ENCODE results near the gene COL8A2.
"Not testable (repeated sequence)": the region's sequence is repeated elsewhere in the genome, so short reads cannot be mapped to it uniquely, and the experiment has no call there.

The COL8A2 gene

DNA sequence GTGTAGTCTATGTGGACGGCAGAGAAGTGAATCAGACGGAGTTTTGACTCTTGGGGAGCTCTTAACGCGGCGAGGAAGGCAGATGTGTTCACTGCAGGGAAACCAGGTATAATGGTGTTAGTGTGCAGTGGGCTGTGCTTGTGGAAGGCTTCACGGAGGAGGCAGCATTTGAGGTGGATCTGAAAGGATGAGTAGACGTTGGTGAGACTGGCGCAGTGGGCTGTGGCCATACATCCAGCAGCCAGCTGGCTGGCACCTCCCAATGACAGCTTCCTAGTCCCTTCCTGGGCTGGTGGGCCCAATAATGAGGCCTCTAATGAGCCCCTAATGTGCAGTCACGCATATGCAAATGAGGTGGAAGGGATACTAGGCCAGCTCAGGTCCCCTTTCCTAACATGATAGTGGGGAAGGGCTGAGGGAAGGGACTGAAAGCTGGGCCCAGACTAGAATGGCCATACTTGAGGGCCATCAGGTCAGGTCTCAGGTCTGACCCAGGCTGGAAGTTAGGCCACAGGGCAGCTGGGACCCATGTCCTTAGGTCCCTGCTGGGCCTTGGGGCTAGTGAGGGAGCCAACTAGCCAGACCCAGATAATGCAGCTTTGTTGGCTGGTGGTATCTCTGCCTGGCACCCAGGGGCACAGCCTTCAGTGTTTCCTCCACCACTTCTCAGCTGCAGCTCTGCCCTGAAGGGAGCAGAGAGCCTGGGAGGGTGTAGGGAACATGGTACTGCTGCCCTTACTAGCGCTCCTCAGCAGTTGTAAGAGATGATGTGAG is 34.8 kb upstream of the COL8A2 start:
- Histone ChIP-seq H3K27ac (peak overlapping the region; percentile 74), H3K4me3 (ENCODE audit: low read depth, low read length) (no peak overlapping the region), H3K27me3 (replicated peaks) (no peaks in the 10 kb centered on the region), H3K36me3 (replicated peaks) (peaks cover 45% of the 10 kb centered on the region)
- no peak for DNase-seq
- TF ChIP-seq, protein P1, sequence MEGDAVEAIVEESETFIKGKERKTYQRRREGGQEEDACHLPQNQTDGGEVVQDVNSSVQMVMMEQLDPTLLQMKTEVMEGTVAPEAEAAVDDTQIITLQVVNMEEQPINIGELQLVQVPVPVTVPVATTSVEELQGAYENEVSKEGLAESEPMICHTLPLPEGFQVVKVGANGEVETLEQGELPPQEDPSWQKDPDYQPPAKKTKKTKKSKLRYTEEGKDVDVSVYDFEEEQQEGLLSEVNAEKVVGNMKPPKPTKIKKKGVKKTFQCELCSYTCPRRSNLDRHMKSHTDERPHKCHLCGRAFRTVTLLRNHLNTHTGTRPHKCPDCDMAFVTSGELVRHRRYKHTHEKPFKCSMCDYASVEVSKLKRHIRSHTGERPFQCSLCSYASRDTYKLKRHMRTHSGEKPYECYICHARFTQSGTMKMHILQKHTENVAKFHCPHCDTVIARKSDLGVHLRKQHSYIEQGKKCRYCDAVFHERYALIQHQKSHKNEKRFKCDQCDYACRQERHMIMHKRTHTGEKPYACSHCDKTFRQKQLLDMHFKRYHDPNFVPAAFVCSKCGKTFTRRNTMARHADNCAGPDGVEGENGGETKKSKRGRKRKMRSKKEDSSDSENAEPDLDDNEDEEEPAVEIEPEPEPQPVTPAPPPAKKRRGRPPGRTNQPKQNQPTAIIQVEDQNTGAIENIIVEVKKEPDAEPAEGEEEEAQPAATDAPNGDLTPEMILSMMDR (IDR thresholded peaks at IDR 0.05; ENCODE audit: low read depth, low read length, missing control alignments), result no peak
- in situ Hi-C loops (cut with HindIII; ENCODE audit: low pct_ligation_motif_present, low sequenced_read_pairs), result no loop called here

DNA sequence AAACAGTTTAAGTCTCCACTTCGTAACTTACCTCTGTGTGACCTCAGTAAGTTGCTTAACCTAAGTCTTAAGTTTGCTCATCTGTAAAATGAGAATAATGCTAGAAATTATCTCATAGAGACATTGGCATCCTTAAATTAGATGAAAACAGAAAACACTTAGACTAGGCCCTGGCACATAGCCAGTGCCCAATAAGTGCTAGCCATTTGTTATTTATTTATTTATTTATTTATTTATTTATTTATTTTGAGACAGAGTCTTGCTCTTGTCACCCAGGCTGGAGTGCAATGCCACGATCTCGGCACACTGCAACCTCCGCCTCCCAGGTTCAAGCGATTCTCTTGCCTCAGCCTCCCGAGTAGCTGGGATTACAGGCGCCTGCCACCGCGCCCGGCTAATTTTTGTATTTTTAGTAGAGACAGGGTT is 33.8 kb upstream of the COL8A2 start:
- DNase-seq; H3K27me3 ChIP-seq (replicated peaks); in situ Hi-C loops (cut with HindIII; ENCODE audit: low pct_ligation_motif_present, low sequenced_read_pairs); H3K27ac ChIP-seq: not testable (repeated sequence)
- peak overlapping the region; percentile 97 for H3K4me3 ChIP-seq (ENCODE audit: low read depth, low read length)
- peaks cover 45% of the 10 kb centered on the region for H3K36me3 ChIP-seq (replicated peaks)

DNA sequence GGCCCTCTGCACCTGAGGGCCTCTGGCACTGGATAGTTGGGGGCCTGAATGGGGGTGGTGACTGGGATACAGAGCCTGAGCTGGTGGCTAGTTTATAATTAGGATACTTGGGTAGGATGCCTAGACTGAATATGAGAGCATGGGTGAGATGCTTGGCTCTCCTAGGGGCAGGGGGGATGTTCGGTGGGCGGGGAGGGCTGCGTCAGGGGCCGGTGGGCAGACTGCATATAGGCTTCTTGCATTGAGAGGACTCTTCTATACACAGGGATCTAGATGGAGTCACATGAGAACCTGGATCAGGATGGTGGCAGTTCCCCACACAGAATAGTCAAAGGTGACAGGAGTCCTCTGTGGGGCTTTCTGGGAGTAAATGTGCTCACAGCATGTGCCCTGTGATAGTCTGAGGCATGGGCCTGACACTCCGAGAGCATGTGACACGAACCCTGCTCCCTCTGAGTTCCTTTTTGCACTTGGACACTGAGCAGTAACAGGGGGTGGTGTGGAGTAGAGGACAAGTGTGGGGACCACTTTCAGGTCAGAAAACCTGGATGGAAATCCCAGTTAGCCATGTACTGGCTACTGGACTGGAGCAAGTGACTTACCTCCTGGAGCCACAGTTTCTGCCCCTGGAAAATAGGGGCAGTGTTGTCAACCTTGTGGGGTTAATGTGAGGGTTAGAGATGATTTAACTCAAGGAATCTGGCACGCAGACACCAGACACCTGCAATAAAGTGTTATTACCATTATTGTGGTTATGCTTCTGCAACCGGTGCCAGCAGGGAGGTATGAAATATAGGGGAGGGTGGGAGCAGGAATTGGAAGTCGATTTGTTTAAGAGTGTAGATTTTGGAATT is 33.2 kb upstream of the COL8A2 start:
- Histone ChIP-seq H3K36me3 (replicated peaks) (peaks cover 45% of the 10 kb centered on the region), H3K27ac (no peak overlapping the region), H3K4me3 (ENCODE audit: low read depth, low read length) (peak overlapping the region; percentile 97), H3K27me3 (replicated peaks) (no peaks in the 10 kb centered on the region)
- in situ Hi-C loops (cut with HindIII; ENCODE audit: low pct_ligation_motif_present, low sequenced_read_pairs), result no loop called here
- TF ChIP-seq, protein P1 (IDR thresholded peaks at IDR 0.05; ENCODE audit: low read depth, low read length, missing control alignments), result no peak
- no peak for DNase-seq

DNA sequence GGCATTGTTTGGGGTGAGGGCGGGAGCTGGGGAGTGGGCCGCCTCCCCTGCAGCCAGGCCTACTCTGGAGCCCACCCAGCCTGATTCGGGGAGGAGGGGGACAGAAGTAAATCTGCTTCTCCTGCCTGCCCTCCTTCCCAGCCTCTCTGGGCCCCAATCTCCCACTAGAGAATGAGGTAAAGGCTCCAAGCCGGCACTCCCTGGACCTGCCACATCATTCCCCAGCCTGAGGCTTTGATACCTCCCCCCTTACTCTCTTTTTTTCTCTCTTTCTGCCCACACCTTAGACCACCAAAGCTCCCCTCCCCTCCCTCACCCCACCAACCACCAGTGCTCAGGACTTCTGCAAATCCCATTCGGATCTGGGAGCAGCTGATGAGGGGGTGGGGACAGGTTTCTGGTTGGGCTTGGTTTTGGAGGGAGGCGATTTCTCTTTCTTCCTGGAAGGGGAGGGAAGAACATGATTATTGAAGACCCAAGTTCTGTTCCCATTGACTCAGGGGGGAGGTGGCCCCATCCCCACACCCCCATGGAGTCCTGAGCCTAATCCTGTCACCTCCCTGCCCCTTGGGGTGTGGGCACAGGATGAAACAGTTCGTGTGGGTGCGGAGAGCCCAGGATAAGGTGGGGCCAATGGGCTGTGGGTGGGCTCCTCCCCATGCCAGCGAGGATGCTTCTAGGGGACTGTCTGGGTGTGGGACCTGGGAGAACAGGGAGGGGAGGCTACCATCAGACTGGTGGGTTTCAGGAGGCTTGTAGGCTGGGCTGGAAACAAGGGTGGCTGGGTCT is 32.3 kb upstream of the COL8A2 start:
- Histone ChIP-seq H3K4me3 (ENCODE audit: low read depth, low read length) (peak overlapping the region; percentile 97), H3K27me3 (replicated peaks) (no peaks in the 10 kb centered on the region), H3K36me3 (replicated peaks) (peaks cover 38% of the 10 kb centered on the region), H3K27ac (peak overlapping the region; percentile 95)
- in situ Hi-C loops (cut with HindIII; ENCODE audit: low pct_ligation_motif_present, low sequenced_read_pairs), result no loop called here
- peak; percentile 12 for DNase-seq
- TF ChIP-seq, protein P1 (IDR thresholded peaks at IDR 0.05; ENCODE audit: low read depth, low read length, missing control alignments), result no peak

DNA sequence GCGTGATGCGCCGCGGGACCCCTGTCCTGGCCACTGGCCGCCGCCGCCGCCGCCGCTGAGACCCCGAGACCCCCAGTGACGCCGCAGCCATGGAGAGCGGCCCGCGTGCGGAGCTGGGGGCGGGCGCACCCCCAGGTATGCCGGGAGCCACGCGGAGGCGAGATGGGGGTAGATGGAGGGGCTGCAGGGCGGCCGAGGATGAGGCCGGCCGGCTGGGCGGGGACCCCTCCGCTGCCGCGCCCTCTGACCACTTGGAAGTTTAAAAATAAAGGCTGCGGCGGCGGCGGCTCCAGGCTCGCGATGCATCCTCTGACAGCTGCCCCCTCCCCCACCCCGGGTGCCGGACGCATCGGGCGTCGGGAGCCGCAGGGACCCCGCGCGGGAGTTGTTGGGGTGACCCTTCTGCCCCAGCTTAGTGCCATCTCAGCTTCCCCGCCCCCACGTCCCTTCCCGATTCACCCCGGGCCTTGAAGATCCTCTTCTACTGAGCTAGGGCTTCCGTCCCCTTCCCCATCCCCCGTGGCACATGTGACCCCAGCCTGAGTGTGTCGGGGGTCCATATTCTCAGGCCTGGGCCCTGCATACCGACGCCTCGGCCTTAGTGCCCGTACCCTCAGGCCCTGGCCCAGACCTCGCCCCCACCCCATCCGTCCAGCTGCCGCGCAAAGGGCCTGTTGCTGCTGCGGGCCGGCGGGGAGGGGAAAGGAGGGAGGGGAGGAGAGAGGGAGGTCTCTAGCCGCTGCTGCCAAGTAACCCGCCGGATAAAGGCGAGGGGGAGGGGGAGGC is 31.5 kb upstream of the COL8A2 start:
- no peaks in the 10 kb centered on the region for H3K27me3 ChIP-seq (replicated peaks)
- in situ Hi-C loops (cut with HindIII; ENCODE audit: low pct_ligation_motif_present, low sequenced_read_pairs), result no loop called here
- peaks cover 33% of the 10 kb centered on the region for H3K36me3 ChIP-seq (replicated peaks)
- peak overlapping the region; percentile 95 for H3K27ac ChIP-seq
- TF ChIP-seq, protein P1 (IDR thresholded peaks at IDR 0.05; ENCODE audit: low read depth, low read length, missing control alignments), result no peak
- H3K4me3 ChIP-seq (ENCODE audit: low read depth, low read length), result peak overlapping the region; percentile 97
- peak; percentile 42 for DNase-seq

Measured in brain microvascular endothelial cell (primary cell).